Endothelial cell of umbilical vein (primary cell): ENCODE results near the gene PTPRK. TPM values are rescaled to one million over a fixed set of nuclear protein-coding genes. Genes with fewer than 3 reads are reported as not detected.

ENCODE experiments used
- BruUV-seq: library from RNA; stranded (reverse); fragments of 400-500 nt; replicated peaks from 2 replicates; lab custom pipeline; 2021; lab: Mats Ljungman, UMichigan
- CTCF ChIA-PET: fragments of 300-600, 350-600 bp; sonication (Branson Sonifier 250); formaldehyde crosslinking; loops from one replicate; lab custom pipeline; 2021; ENCODE audit warnings: antibody characterized with exemption, inconsistent platforms; lab: Charles Lee
- POLR2A ChIA-PET: fragments of 300-600, 350-600 bp; sonication (Branson Sonifier 250); formaldehyde crosslinking; loops from one replicate; lab custom pipeline; 2021; ENCODE audit warnings: antibody characterized with exemption, inconsistent platforms; lab: Charles Lee
- DNase-seq: peaks from one replicate; pipeline ENCODE4 v3.0.0-alpha.2; 2011; ENCODE audit warnings: low read depth, low spot score
- FAIRE-seq: peaks from 2 replicates; lab custom pipeline; 2011; peaks lifted over from hg19 to GRCh38; lab: Jason Lieb, UNC
- H2AFZ ChIP-seq: 2 replicates; pipeline ENCODE4 v1.6.0; 2012; ENCODE audit warnings: low read depth, low read length, control low read depth, inconsistent platforms
- H3K27ac ChIP-seq: 2 replicates; pipeline ENCODE4 v1.5.1; 2011; ENCODE audit warnings: low read depth, mild to moderate bottlenecking, control low read depth, low read length, moderate library complexity; ENCODE audit not compliant: insufficient read depth
- H3K27me3 ChIP-seq, 2 experiments: 2 replicates each; pipeline versions ENCODE4 v1.6.0 to v1.6.1; 2011; ENCODE audit warnings: low read length in 2 of 2, mixed read lengths in 1 of 2; ENCODE audit not compliant: control insufficient read depth in 2 of 2, insufficient read depth in 2 of 2
- H3K36me3 ChIP-seq, 2 experiments: 2 replicates in 1 of 2; 3 replicates in 1 of 2; pipeline ENCODE4 v1.5.1; 2011; ENCODE audit warnings: low read length in 2 of 2, mild to moderate bottlenecking in 1 of 2, moderate library complexity in 1 of 2; ENCODE audit not compliant: control insufficient read depth in 2 of 2, insufficient read depth in 2 of 2; ENCODE audit errors: extremely low read depth in 1 of 2
- H3K4me1 ChIP-seq: 3 replicates; pipeline ENCODE4 v1.5.1; 2011; ENCODE audit warnings: mild to moderate bottlenecking, low read length; ENCODE audit not compliant: control insufficient read depth, insufficient read depth; ENCODE audit errors: extremely low read depth
- H3K4me2 ChIP-seq: 2 replicates; pipeline ENCODE4 v1.6.1; 2011; ENCODE audit warnings: low read length, control low read depth, mixed read lengths; ENCODE audit not compliant: insufficient read depth
- H3K4me3 ChIP-seq, 3 experiments: fragments of 200-600 bp in 1 of 3; sonication (generic), shearing (Covaris generic) in 1 of 3; replicated peaks in 1 of 3; 2 replicates each; pipeline ENCODE4 v1.5.1; 2011 to 2016; ENCODE audit warnings: control low read depth in 3 of 3, low read length in 3 of 3, mild to moderate bottlenecking in 2 of 3, inconsistent platforms in 1 of 3, low read depth in 1 of 3, moderate library complexity in 1 of 3; ENCODE audit not compliant: insufficient read depth in 1 of 3
- H3K79me2 ChIP-seq: 2 replicates; pipeline ENCODE4 v1.6.0; 2012; ENCODE audit warnings: low read length, inconsistent platforms; ENCODE audit not compliant: control insufficient read depth, insufficient read depth
- H3K9ac ChIP-seq: replicated peaks from 2 replicates; pipeline ENCODE3; 2011; ENCODE audit warnings: low read length, control low read depth; ENCODE audit not compliant: insufficient read depth; ENCODE audit errors: extremely low read depth
- H3K9me1 ChIP-seq: replicated peaks from 3 replicates; pipeline ENCODE4 v1.6.0; 2011; ENCODE audit warnings: mild to moderate bottlenecking, low read length; ENCODE audit not compliant: control insufficient read depth, insufficient read depth; ENCODE audit errors: extremely low read depth
- H3K9me3 ChIP-seq: replicated peaks from 2 replicates; pipeline ENCODE4 v1.5.1; 2012; ENCODE audit warnings: low read length, inconsistent platforms; ENCODE audit not compliant: control insufficient read depth, insufficient read depth
- H4K20me1 ChIP-seq: replicated peaks from 2 replicates; pipeline ENCODE3; 2011; ENCODE audit warnings: mild to moderate bottlenecking, low read length; ENCODE audit not compliant: control insufficient read depth, insufficient read depth; ENCODE audit errors: extremely low read depth
- CTCF ChIP-seq, 2 donors: IDR thresholded peaks; 1 replicate in 1 of 2; 2 replicates in 1 of 2; pipeline ENCODE4 v1.5.1; 2011; ENCODE audit warnings: low read length in 2 of 2, mild to moderate bottlenecking in 2 of 2, moderate library complexity in 2 of 2, control low read depth in 1 of 2, inconsistent platforms in 1 of 2, low read depth in 1 of 2; ENCODE audit not compliant: insufficient read depth in 1 of 2; ENCODE audit errors: extremely low read depth in 1 of 2
- EZH2 ChIP-seq: IDR thresholded peaks from 2 replicates; pipeline ENCODE4 v1.6.1; 2012; ENCODE audit warnings: borderline replicate concordance, low read depth, mild to moderate bottlenecking, moderate library complexity, low read length, inconsistent platforms; ENCODE audit not compliant: severe bottlenecking
- FOS ChIP-seq: IDR thresholded peaks from 2 replicates; pipeline ENCODE4 v1.6.1; 2011; ENCODE audit warnings: mild to moderate bottlenecking, low read length, moderate library complexity, borderline replicate concordance; ENCODE audit not compliant: insufficient read depth
- GATA2 ChIP-seq: IDR thresholded peaks from 2 replicates; pipeline ENCODE4 v1.7.0; 2011; ENCODE audit warnings: low read depth, mild to moderate bottlenecking, moderate library complexity, mixed read lengths, low read length; ENCODE audit not compliant: insufficient read length, insufficient read depth
- JUN ChIP-seq: IDR thresholded peaks from 2 replicates; pipeline ENCODE4 v1.6.1; 2011; ENCODE audit warnings: borderline replicate concordance, low read depth; ENCODE audit not compliant: insufficient read length, insufficient read depth
- MAX ChIP-seq: IDR thresholded peaks from 2 replicates; pipeline ENCODE4 v1.6.1; 2011; ENCODE audit not compliant: insufficient read depth, insufficient read length
- MYC ChIP-seq: IDR thresholded peaks from one replicate; pipeline ENCODE4 v1.6.1; 2011; ENCODE audit warnings: mild to moderate bottlenecking, low read depth, low read length
- POLR2A ChIP-seq: IDR thresholded peaks from 2 replicates; pipeline ENCODE4 v1.6.1; 2012; ENCODE audit warnings: low read depth, mild to moderate bottlenecking, control low read depth, low read length
- POLR2AphosphoS5 ChIP-seq: IDR thresholded peaks from 2 replicates; pipeline ENCODE4 v1.6.1; 2012; ENCODE audit warnings: low read depth, mild to moderate bottlenecking, control low read depth, low read length, moderate library complexity; ENCODE audit not compliant: insufficient read depth
- dilution Hi-C: fragments of 300-500 bp; cut with MboI; formaldehyde crosslinking; loops from one replicate; pipeline ENCODE4 v1.15.0; 2019; ENCODE audit warnings: low sequenced_read_pairs; ENCODE audit not compliant: extremely low pct_ligation_motif_present
- intact Hi-C: fragments of 100-400 bp; cut with micrococcal nuclease; formaldehyde crosslinking; loops from one replicate; pipeline ENCODE4 v1.10.0; 2022
- polyA plus RNA-seq, 4 experiments: library from polyadenylated mRNA; depleted of rRNA in 3 of 4; stranded (reverse) in 3 of 4; unstranded in 1 of 4; fragments of >200 nt; gene quantifications; 2 replicates each; pipeline versions ENCODE4 v1.2.1 to v1.2.3, GENCODE V29; 2011 to 2012; ENCODE audit warnings: missing spikeins in 1 of 4
- total RNA-seq: library from RNA; stranded (reverse); gene quantifications from 2 replicates; pipeline ENCODE4 v1.2.3, GENCODE V29; 2021

Gene PTPRK
- total and polyA plus RNA-seq, 2 donors (not counting 3 experiments of a cell fraction or from before 2014, with no cell fraction given), result 15.2 to 74.0 TPM

- no peak for TF ChIP-seq MYC
- TF ChIP-seq CTCF (IDR thresholded peaks at IDR 0.05; ENCODE audit: extremely low read depth in 1 of 2, insufficient read depth in 1 of 2, low read depth in 1 of 2, low read length in 2 of 2), result no peak
- TF ChIP-seq JUN, result no peak
- no peak for TF ChIP-seq POLR2A
- no peak for TF ChIP-seq POLR2AphosphoS5
- TF ChIP-seq MAX, result no peak
- TF ChIP-seq EZH2, result no peak
- no peak for TF ChIP-seq FOS
- no peak for TF ChIP-seq GATA2
- Histone ChIP-seq H3K27me3 (no peaks in the 10 kb centered on the region), H2AFZ (no peak overlapping the region), H3K9me1 (no peaks in the 10 kb centered on the region), H4K20me1 (no peaks in the 10 kb centered on the region), H3K9ac (no peak overlapping the region), H3K4me1 (no peaks in the 10 kb centered on the region), H3K36me3 (no peaks in the 10 kb centered on the region), H3K9me3 (no peaks in the 10 kb centered on the region), H3K27ac (no peak overlapping the region), H3K4me3 (no peak overlapping the region), H3K79me2 (peaks cover 23% of the 10 kb centered on the region), H3K4me2 (no peak overlapping the region)
- POLR2A ChIA-PET, result no interaction called here
- no peak for FAIRE-seq
- no TSS peak for BruUV-seq
- intact Hi-C loops, result no loop called here
- dilution Hi-C loops, result no loop called here
- no peak for DNase-seq
- CTCF ChIA-PET, result interaction anchor here (1.2 to 1.7 kb wide), 4 partner anchors 16 to 116 kb away, joined by 3 to 8 read pairs (median 4); no protein-coding TSS in a partner anchor
Observed at GRCh38 chr6:128400875-128401274, 119.5 kb downstream of the PTPRK start.
